ENCODE measurements around the gene SEMA3G.

Gene SEMA3G

DNA sequence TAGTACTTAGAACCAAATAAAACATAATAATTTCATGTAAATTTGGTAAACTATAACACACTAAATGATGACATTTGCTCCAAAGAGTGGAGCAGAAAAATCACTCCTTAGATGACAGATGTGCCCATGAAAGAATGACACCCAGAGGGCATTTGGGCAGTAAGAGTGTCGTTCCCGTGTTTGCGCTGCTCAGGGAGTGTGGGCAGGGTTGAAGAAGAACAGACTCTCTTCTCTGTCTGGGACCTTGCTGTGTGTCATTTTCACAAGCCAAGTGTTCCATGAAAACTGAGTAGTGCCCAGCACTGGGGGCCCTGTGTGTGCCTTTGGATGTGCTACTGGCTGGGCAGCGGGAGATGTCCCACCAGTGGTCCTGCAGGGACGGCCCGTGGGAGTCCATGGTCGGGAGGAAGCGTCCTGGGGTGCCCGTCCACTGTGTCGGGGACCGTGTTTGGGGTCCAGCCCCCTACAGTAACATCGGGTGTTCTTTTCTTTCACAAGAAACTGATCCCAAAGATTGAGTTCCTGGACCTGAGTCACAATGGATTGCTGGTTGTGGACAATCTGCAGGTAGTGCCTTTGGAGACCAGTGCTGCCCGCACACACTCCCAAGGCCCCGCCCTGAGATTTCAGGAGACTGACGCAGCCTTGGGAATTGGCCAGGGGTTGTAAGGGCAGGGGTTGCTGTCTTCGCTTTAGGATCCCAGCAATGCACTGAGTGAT lies 32.3 kb upstream of the SEMA3G start:
- H3K27ac ChIP-seq = no peak overlapping the region
- H3K36me3 ChIP-seq = peaks cover 95 to 100% (median 100%) of the 10 kb centered on the region in 3 donors

DNA sequence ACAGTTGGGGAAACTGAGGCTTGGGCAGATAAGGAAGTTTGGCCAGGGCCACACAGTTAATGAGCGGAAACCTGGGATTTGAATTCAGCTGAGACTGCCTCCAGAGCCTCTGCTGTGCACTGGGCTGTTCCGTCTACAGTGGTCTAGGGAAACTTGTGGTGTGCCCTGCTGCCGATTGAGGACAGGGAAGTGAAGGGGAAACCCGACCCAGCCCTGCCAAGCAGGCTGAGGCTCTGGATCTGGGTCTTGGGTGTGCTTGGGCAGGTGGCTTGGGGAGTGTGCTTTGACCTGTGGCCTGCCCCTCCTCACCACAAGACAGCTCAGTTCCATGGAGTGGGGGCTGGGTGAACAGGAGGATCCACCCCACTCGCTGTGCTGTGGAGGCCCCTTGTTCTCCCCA lies 28.1 kb upstream of the SEMA3G start:
- DNase-seq = no peak
- peaks cover 62 to 82% (median 72%) of the 10 kb centered on the region in 3 donors for H3K36me3 ChIP-seq
- intact Hi-C loops (cut with DNase I; ENCODE audit: low total_unique reads) = loop anchor here (10.0 kb wide), 1 partner anchor 62 kb away; the partner anchor contains the start of genes NT5DC2 and UQCC5
- H3K4me1 ChIP-seq = peaks cover 0 to 17% (median 7%) of the 10 kb centered on the region in 4 donors
- no peak overlapping the region for H3K27ac ChIP-seq
- TF ChIP-seq, protein P1, sequence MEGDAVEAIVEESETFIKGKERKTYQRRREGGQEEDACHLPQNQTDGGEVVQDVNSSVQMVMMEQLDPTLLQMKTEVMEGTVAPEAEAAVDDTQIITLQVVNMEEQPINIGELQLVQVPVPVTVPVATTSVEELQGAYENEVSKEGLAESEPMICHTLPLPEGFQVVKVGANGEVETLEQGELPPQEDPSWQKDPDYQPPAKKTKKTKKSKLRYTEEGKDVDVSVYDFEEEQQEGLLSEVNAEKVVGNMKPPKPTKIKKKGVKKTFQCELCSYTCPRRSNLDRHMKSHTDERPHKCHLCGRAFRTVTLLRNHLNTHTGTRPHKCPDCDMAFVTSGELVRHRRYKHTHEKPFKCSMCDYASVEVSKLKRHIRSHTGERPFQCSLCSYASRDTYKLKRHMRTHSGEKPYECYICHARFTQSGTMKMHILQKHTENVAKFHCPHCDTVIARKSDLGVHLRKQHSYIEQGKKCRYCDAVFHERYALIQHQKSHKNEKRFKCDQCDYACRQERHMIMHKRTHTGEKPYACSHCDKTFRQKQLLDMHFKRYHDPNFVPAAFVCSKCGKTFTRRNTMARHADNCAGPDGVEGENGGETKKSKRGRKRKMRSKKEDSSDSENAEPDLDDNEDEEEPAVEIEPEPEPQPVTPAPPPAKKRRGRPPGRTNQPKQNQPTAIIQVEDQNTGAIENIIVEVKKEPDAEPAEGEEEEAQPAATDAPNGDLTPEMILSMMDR (IDR thresholded peaks at IDR 0.05) = no peak
- no peaks in the 10 kb centered on the region for H3K9me3 ChIP-seq
- no peaks in the 10 kb centered on the region for H3K27me3 ChIP-seq
- no peak overlapping the region for H3K4me3 ChIP-seq

More for the DNA sequence above, 32.3 kb upstream of the SEMA3G start:
- Histone ChIP-seq H3K9me3 (no peaks in the 10 kb centered on the region), H3K4me3 (no peak overlapping the region), H3K4me1 (peaks cover 0 to 2% (median 0%) of the 10 kb centered on the region in 4 donors), H3K27me3 (no peaks in the 10 kb centered on the region)
- intact Hi-C loops (cut with DNase I; ENCODE audit: low total_unique reads) = loop anchor here (10.0 kb wide), 1 partner anchor 58 kb away; the partner anchor contains the start of genes NT5DC2 and UQCC5
- TF ChIP-seq, protein P1 (IDR thresholded peaks at IDR 0.05) = no peak
- no peak for DNase-seq

DNA sequence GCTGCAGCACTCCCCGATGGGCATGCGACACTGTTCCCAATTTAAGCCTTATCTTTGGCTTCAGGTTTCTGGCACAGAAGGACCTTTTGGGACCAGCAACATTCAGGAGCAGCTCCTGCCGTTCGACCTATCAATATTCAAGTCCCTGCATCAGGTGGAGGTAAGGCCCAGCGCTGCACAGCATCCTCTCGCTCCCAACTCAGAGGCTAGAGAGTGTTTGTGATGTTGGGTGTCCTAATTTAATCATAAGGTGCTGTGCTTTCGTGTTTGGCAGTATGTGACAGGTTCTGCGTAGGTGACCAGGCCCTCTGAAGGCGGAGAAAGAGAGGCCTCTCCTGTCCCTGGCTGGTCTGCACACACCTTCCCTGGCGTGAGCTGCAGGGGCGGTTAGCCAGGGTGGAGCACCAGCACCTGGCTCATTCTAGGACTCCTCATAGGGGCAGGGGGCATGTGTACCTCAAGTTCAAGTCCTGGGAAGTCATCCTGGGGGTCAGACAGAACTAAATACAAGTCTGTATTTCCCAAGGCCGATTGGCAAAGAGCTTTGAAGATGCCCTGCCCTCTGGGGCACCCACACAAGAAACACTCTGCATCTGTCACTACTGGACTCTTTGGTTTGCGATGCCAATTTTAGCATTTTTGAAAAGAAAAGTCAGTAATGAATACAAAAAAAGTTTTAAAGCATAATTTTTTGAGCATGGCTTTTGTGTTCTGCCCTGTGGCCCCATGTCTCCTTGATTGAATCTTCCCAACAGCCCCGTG lies 27.5 kb upstream of the SEMA3G start:
- Histone ChIP-seq H3K4me3 (no peak overlapping the region), H3K4me1 (peaks cover 0 to 17% (median 7%) of the 10 kb centered on the region in 4 donors), H3K27me3 (no peaks in the 10 kb centered on the region), H3K27ac (no peak overlapping the region), H3K36me3 (peaks cover 56 to 79% (median 66%) of the 10 kb centered on the region in 3 donors), H3K9me3 (no peaks in the 10 kb centered on the region)
- intact Hi-C loops (cut with DNase I; ENCODE audit: low total_unique reads) = loop anchor here (10.0 kb wide), 1 partner anchor 62 kb away; the partner anchor contains the start of genes NT5DC2 and UQCC5
- TF ChIP-seq, protein P1 (IDR thresholded peaks at IDR 0.05) = no peak
- DNase-seq = no peak

DNA sequence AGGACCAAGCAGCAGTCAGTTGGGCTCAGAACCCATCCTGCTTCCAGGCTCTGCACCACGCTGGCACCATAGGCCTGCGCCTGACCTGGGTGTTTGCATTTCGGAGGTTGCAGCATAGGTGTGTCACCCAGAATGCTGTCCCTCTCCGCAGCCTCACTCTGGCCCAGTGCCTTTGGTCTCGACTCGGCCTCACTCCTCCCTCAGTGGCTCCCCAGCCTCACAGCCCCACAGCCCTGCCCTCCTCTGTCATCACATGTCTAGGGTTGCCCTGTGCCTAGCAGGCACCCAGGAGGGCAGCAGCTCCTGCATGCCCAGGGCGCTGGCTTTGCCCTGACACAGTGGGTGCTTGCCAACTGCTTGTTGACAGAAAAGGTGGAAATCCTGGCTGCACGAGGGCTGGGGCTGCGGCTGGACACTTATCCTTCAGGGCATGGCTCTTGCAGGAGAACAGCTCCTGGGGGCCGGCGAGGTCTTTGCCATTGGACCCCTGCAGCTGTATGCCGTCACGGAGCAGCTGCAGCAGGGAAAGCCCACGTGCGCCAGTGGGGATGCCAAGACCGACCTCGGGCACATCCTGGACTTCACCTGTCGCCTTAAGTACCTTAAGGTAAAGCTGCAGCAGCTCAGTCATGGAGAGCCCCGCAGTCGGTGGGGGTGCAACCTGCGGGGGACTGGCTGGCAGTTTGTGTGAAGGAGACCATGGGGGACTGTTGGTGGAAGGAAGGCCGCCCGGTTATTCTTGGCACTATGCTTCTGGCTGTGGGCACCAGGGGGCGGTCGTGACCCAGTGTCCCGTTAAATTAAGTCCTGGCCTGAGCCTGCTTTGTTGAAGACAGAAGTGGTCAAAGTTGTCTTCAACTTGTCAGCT lies 26.7 kb upstream of the SEMA3G start:
- intact Hi-C loops (cut with DNase I; ENCODE audit: low total_unique reads) = loop anchor here (10.0 kb wide), 1 partner anchor 63 kb away; the partner anchor contains the start of genes NT5DC2 and UQCC5
- Histone ChIP-seq H3K9me3 (no peaks in the 10 kb centered on the region), H3K4me1 (peaks cover 0 to 17% (median 7%) of the 10 kb centered on the region in 4 donors), H3K27ac (no peak overlapping the region), H3K27me3 (no peaks in the 10 kb centered on the region), H3K36me3 (peaks cover 47 to 70% (median 57%) of the 10 kb centered on the region in 3 donors), H3K4me3 (no peak overlapping the region)
- TF ChIP-seq, protein P1 (IDR thresholded peaks at IDR 0.05) = peak; percentile 65 to 66
- peak; percentile 67 to 83 for DNase-seq

DNA sequence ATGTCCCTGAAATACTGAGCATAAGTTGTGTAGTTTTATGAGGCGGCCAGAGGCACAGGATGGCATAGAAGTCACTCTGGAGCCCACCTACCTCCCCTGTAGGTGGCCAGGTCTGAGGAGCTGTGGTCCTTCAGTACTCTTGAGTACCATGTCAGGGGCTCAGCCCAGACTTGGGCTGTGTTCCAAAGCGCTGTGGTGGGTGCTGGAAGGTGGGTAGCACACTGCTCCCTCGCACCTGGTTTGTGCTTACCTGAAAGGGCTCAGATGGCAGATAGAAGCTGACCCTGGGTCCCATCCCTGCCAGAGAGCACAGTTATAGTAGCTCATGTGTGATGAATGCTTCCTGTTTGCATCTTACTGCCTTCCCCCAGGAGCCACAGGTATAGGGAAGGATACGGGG lies 26.0 kb upstream of the SEMA3G start:
- TF ChIP-seq, protein P1 (IDR thresholded peaks at IDR 0.05) = no peak
- intact Hi-C loops (cut with DNase I; ENCODE audit: low total_unique reads) = loop anchor here (10.0 kb wide), 1 partner anchor 64 kb away; the partner anchor contains the start of genes NT5DC2 and UQCC5
- no peaks in the 10 kb centered on the region for H3K27me3 ChIP-seq
- H3K36me3 ChIP-seq = peaks cover 41 to 67% (median 52%) of the 10 kb centered on the region in 3 donors
- H3K9me3 ChIP-seq = no peaks in the 10 kb centered on the region
- H3K4me1 ChIP-seq = peaks cover 0 to 17% (median 7%) of the 10 kb centered on the region in 4 donors
- DNase-seq = no peak
- no peak overlapping the region for H3K4me3 ChIP-seq
- no peak overlapping the region for H3K27ac ChIP-seq
